LNCAP (cell line): ENCODE data around the gene MSANTD4.

Experiments
- TF ChIP-seq, protein P1 (sequence below): fragments of 450-650 bp; IDR thresholded peaks from 2 replicates; pipeline ENCODE4 v1.5.1; 2017; ENCODE audit warnings: mild to moderate bottlenecking

MSANTD4 gene

DNA sequence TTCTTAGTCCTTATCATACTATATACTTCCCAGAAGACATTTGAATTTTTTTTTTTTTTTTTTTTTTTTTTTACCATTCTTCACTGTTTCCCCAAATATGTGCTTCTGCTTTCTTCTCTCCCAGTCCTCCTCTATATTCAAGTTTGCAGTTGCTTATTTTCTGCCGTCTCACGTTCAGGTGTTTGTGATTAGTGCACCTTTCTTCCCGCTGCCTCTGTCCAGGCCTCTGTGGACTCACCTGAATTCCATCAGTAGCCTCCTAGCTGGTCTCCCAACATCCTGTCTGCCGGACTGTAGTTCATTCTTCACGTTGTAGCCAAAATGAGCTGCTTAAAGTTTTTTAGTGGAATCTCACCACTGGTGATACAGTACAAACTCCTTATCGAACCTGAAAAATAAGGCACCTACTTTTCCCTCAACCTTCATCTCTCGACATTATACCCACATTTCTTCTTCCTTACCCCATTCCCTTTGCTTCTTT is 795 bp upstream of the MSANTD4 start:
- TF ChIP-seq, protein P1, sequence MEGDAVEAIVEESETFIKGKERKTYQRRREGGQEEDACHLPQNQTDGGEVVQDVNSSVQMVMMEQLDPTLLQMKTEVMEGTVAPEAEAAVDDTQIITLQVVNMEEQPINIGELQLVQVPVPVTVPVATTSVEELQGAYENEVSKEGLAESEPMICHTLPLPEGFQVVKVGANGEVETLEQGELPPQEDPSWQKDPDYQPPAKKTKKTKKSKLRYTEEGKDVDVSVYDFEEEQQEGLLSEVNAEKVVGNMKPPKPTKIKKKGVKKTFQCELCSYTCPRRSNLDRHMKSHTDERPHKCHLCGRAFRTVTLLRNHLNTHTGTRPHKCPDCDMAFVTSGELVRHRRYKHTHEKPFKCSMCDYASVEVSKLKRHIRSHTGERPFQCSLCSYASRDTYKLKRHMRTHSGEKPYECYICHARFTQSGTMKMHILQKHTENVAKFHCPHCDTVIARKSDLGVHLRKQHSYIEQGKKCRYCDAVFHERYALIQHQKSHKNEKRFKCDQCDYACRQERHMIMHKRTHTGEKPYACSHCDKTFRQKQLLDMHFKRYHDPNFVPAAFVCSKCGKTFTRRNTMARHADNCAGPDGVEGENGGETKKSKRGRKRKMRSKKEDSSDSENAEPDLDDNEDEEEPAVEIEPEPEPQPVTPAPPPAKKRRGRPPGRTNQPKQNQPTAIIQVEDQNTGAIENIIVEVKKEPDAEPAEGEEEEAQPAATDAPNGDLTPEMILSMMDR = no peak

GRCh38 chr11:106021181-106021966 is 666 bp downstream of the MSANTD4 start:
- TF ChIP-seq, protein P1 = no peak

- TF ChIP-seq, protein P1 = no peak
These were observed 4.9 kb downstream of the MSANTD4 start for GRCh38 chr11:106017093-106017492.

DNA sequence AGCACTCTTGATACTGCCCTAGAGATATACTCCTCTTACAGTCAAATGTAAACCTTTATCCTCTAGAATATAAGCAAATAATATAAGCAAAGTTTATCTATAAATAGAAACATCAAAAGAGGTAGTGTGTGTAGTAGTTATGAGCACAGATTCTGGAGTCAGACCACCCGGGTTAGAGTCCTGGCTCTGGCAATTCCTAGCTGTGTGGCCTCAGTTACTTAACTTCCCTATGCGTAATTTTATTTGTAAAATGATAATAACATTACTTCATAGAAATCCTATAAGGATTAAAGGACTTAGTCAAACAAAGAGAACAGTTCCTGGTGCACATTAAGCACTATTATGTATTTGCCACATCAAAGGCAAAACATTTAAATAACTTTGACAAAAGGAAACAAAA is 7.0 kb downstream of the MSANTD4 start:
- TF ChIP-seq, protein P1 = no peak

DNA sequence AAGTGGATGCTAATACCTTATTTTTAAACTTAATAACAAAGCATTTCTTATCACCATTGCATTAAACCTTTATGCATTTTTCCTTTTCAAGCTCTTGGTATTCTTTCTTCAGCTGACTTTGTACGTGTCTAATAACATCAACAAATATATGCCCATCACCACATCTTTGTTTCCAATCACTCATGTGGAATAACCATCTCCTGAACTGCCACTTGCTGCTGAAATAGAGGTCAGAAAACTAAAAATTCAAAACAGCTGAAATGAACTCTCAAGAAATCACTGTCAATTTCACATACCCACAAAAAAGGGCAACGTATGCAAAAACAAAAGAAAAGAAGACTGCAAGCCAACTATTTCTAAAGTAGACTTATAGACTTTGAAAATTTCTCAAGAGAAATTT is 7.4 kb downstream of the MSANTD4 start:
- TF ChIP-seq, protein P1 = no peak

DNA sequence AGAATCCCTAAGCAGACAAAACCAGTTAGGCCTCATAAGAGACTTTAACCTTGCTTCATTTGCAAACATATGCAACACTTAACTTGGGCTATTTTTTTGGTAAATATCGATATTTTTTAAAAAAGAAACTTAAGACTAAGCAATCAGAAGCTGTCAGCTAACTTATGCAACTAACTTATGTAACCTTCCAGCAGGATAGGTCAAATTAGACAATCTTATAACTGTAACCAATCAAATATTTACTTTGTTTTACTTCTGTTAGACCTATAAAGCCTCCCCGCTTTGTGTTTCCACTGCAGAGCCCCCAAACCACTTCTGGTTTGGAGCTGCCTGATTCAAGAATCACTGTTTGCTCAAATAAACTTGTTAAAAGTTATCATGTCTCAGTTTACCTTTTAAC is 8.0 kb downstream of the MSANTD4 start:
- TF ChIP-seq, protein P1 = no peak

- TF ChIP-seq, protein P1 = no peak
These were observed 9.3 kb downstream of the MSANTD4 start for GRCh38 chr11:106012744-106013143.

- TF ChIP-seq, protein P1 = no peak
These were observed 10.6 kb downstream of the MSANTD4 start for GRCh38 chr11:106011481-106011880.
